CD4-positive, CD25-positive, alpha-beta regulatory T cell (primary cell): ENCODE results near the gene ZSWIM4. TPM values are rescaled to one million over a fixed set of nuclear protein-coding genes. Genes with fewer than 3 reads are reported as not detected.

Experiments
- ATAC-seq, 2 donors: fragments of 150-1000 bp; cut with Tn5 transposase; one replicate each; pipeline ENCODE4 v1.10.0; 2021; ENCODE audit warnings: low read depth in 2 of 2, moderate number of reproducible peaks in 2 of 2, moderate library complexity in 1 of 2
- DNase-seq, 3 donors: peaks; one replicate each; pipeline versions ENCODE4 v3.0.0 to v3.0.0-alpha.2; 2012 to 2022; ENCODE audit warnings: mixed read lengths in 1 of 3
- H3K27ac ChIP-seq: one replicate; pipeline ENCODE4 v1.7.0; 2013; ENCODE audit warnings: mild to moderate bottlenecking, low read length; ENCODE audit not compliant: insufficient read depth, poor library complexity, severe bottlenecking
- H3K27me3 ChIP-seq: one replicate; pipeline ENCODE4 v1.7.0; 2013; ENCODE audit warnings: low read length; ENCODE audit not compliant: control insufficient read depth, insufficient read depth
- H3K36me3 ChIP-seq: one replicate; pipeline ENCODE4 v1.7.0; 2013; ENCODE audit warnings: mild to moderate bottlenecking, low read length, moderate library complexity; ENCODE audit not compliant: control insufficient read depth, insufficient read depth
- H3K4me1 ChIP-seq: 2 replicates; pipeline ENCODE4 v1.7.0; 2013; ENCODE audit warnings: mild to moderate bottlenecking, low read length; ENCODE audit not compliant: insufficient read depth, control insufficient read depth, poor library complexity, severe bottlenecking
- H3K4me3 ChIP-seq: one replicate; pipeline ENCODE4 v1.7.0; 2013; ENCODE audit warnings: low read depth, mild to moderate bottlenecking, low read length, moderate library complexity
- H3K9me3 ChIP-seq, 2 experiments: 1 replicate in 1 of 2; 2 replicates in 1 of 2; pipeline ENCODE4 v1.7.0; 2013; ENCODE audit warnings: low read length in 2 of 2, mild to moderate bottlenecking in 1 of 2, moderate library complexity in 1 of 2; ENCODE audit not compliant: control insufficient read depth in 2 of 2
- H3K27ac Mint-ChIP-seq, 3 donors: one replicate each; pipeline ENCODE4 v1.8.0; 2020 to 2022; ENCODE audit warnings: mild to moderate bottlenecking in 3 of 3, mixed read lengths in 3 of 3, moderate library complexity in 2 of 3
- H3K27me3 Mint-ChIP-seq: one replicate; pipeline ENCODE4 v1.8.0; 2022; ENCODE audit warnings: mild to moderate bottlenecking, mixed read lengths
- H3K36me3 Mint-ChIP-seq: one replicate; pipeline ENCODE4 v1.8.0; 2020; ENCODE audit warnings: mixed read lengths
- H3K4me1 Mint-ChIP-seq, 4 donors: one replicate each; pipeline ENCODE4 v1.8.0; 2020 to 2022; ENCODE audit warnings: mixed read lengths in 4 of 4, mild to moderate bottlenecking in 1 of 4
- H3K4me3 Mint-ChIP-seq, 4 donors: one replicate each; pipeline ENCODE4 v1.8.0; 2020 to 2022; ENCODE audit warnings: mild to moderate bottlenecking in 4 of 4, mixed read lengths in 4 of 4, moderate library complexity in 3 of 4
- H3K9me3 Mint-ChIP-seq, 7 donors: one replicate each; pipeline ENCODE4 v1.8.0; 2020 to 2022; ENCODE audit warnings: mixed read lengths in 7 of 7, mild to moderate bottlenecking in 3 of 7, moderate library complexity in 2 of 7
- polyA plus RNA-seq, 4 donors: library from polyadenylated mRNA; unstranded; fragments of 300-500 nt; fragmentation: Illumina TruSeq; gene quantifications; one replicate each; pipeline ENCODE4 v1.2.3, GENCODE V29; 2021
- total RNA-seq: library from RNA; stranded (reverse); gene quantifications from one replicate; pipeline ENCODE4 v1.2.3, GENCODE V29; 2022

The ZSWIM4 gene
- total and polyA plus RNA-seq, 5 donors from 2014 or later = 0.46 to 4.5 (median 0.58) TPM

GRCh38 chr19:13846557-13847406 is 51.5 kb downstream of the ZSWIM4 start:
- ATAC-seq (peak; percentile 76), DNase-seq (peak; percentile 93 to 99 (median 97))
- H3K27ac ChIP-seq = peak overlapping the region; percentile 99
- peaks cover 68% of the 10 kb centered on the region for H3K4me1 ChIP-seq
- Mint-ChIP-seq H3K4me3 (peak overlapping the region; percentile 89 to 95 (median 93)), H3K4me1 (peaks cover 5 to 66% (median 29%) of the 10 kb centered on the region in 4 donors), H3K36me3 (no peaks in the 10 kb centered on the region), H3K9me3 (peaks cover 0 to 4% (median 0%) of the 10 kb centered on the region in 7 donors), H3K27ac (peak overlapping the region; percentile 97 to 100 (median 100)), H3K27me3 (peaks cover 11% of the 10 kb centered on the region)
- no peaks in the 10 kb centered on the region for H3K9me3 ChIP-seq
- peak overlapping the region; percentile 59 for H3K4me3 ChIP-seq
- H3K36me3 ChIP-seq = no peaks in the 10 kb centered on the region
- H3K27me3 ChIP-seq = no peaks in the 10 kb centered on the region

- ATAC-seq = peak; percentile 6 to 10
These were observed 52.4 kb downstream of the ZSWIM4 start for GRCh38 chr19:13847407-13848339.

GRCh38 chr19:13848340-13848677 is 53.1 kb downstream of the ZSWIM4 start:
- Mint-ChIP-seq H3K4me1 (peaks cover 5 to 58% (median 27%) of the 10 kb centered on the region in 4 donors), H3K27ac (peak overlapping the region; percentile 60 to 100 (median 95)), H3K36me3 (no peaks in the 10 kb centered on the region), H3K9me3 (no peaks in the 10 kb centered on the region), H3K4me3 (peak overlapping the region; percentile 53 to 77 (median 65)), H3K27me3 (peaks cover 11% of the 10 kb centered on the region)
- Histone ChIP-seq H3K9me3 (no peaks in the 10 kb centered on the region), H3K4me3 (no peak overlapping the region), H3K36me3 (no peaks in the 10 kb centered on the region), H3K27ac (peak overlapping the region; percentile 99), H3K27me3 (no peaks in the 10 kb centered on the region), H3K4me1 (peaks cover 61% of the 10 kb centered on the region)
- no peak for DNase-seq
- ATAC-seq = no peak

More at GRCh38 chr19:13847407-13848339, 52.4 kb downstream of the ZSWIM4 start:
- H3K4me1 ChIP-seq = peaks cover 66% of the 10 kb centered on the region
- H3K9me3 ChIP-seq = no peaks in the 10 kb centered on the region
- no peaks in the 10 kb centered on the region for H3K27me3 ChIP-seq
- peak overlapping the region; percentile 99 for H3K27ac ChIP-seq
- H3K9me3 Mint-ChIP-seq = no peaks in the 10 kb centered on the region
- DNase-seq = peak; percentile 78 to 84 (median 79)
- peak overlapping the region; percentile 89 to 95 (median 93) for H3K4me3 Mint-ChIP-seq
- no peaks in the 10 kb centered on the region for H3K36me3 Mint-ChIP-seq
- peak overlapping the region; percentile 97 to 100 (median 100) for H3K27ac Mint-ChIP-seq
- peaks cover 5 to 62% (median 27%) of the 10 kb centered on the region in 4 donors for H3K4me1 Mint-ChIP-seq
- peaks cover 11% of the 10 kb centered on the region for H3K27me3 Mint-ChIP-seq
- peak overlapping the region; percentile 48 for H3K4me3 ChIP-seq
- H3K36me3 ChIP-seq = no peaks in the 10 kb centered on the region

DNA sequence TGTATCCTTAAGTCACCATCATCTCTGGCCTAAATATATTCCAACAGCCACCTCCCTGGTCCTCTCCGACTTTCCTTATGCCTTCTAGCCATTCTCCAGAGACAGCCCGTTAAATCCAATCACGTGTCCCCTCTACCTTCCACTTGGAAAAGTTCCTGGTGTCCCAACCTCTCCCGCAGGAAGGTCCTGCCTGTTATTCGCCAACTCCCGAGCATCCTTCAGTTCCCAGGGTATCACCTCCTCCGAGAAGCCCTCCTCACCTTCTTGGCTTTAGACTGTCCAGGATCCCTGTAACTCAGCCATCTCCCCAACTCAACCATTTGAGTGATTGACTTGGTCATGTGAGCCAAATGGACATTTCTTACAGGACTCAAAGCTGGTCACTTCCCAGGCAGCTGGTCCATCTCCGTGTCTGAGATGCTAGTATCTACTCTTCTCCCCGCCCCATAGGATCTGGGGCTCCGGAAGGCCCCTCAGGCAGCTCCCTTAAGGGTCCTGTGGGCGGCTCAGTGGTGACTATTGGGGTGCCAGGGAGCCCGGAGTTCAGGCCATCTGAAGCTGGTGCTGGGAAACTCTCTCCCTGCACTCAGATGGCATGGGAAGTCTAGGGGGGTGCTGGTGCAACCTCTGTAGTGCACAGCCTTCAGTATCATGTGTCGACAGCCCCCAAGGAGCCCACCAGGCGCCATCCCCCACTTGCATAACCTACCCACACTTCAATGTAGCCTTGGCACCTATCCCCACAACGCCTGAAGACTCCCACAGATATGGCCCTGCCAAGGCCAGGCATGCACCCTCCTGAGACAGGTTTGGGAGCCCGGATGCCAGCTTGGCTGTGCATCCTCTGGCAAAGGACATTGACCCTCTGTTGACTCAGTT is 53.8 kb downstream of the ZSWIM4 start:
- Histone ChIP-seq H3K9me3 (no peaks in the 10 kb centered on the region), H3K4me1 (peaks cover 53% of the 10 kb centered on the region), H3K27ac (peak overlapping the region; percentile 99), H3K4me3 (no peak overlapping the region), H3K36me3 (no peaks in the 10 kb centered on the region), H3K27me3 (no peaks in the 10 kb centered on the region)
- peak overlapping the region; percentile 77 to 95 (median 94) for H3K27ac Mint-ChIP-seq
- H3K4me3 Mint-ChIP-seq = peak overlapping the region; percentile 21 to 77 (median 62)
- DNase-seq = no peak
- no peak for ATAC-seq
- no peaks in the 10 kb centered on the region for H3K9me3 Mint-ChIP-seq
- H3K27me3 Mint-ChIP-seq = peaks cover 11% of the 10 kb centered on the region
- H3K36me3 Mint-ChIP-seq = no peaks in the 10 kb centered on the region
- peaks cover 5 to 53% (median 27%) of the 10 kb centered on the region in 4 donors for H3K4me1 Mint-ChIP-seq

DNA sequence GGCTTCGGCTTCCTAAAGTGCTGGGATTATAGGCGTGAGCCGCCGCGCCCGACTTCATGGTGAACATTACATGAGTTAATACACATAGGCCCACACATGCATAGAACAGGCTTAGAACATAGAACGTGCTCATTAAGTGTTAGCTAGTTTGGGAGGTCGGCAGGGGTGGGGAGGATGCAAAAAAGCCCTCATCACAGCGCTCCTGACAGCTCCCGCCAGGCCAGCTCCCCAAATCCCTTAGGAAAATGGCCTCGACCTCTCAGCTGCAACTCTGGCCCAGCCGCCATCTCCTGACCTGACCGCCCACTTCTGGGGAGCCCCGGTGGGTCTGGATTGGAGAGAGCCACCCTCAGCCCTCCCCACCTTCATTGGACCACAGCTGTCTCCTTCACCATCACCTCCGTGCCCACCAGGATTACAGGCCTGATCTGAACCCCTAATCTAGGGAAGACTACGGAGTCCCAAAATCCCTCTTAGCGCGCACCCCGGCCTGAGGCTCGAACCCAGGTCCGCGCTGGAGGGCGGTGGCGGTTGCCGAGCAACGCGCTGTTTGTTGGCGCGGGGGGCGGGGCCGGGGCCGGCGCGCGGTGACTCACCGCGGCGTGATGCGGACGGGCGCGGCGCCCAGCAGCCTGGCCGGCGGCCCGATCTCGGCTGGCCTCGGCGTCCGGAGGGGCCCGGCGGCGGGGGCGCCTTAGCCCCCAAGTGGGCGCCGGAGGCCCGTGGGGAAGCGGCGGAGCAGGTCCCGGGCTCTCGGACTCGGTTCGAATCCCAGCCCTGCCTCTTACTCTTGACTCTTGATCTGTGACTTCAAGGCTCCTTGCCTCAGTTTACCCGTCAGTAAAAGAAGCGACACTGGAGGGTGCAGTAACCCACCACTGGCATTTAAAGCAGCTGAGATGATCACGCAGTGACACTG is 55.0 kb downstream of the ZSWIM4 start:
- Histone ChIP-seq H3K4me3 (peak overlapping the region; percentile 32), H3K27ac (peak overlapping the region; percentile 74), H3K36me3 (no peaks in the 10 kb centered on the region), H3K9me3 (no peaks in the 10 kb centered on the region), H3K27me3 (no peaks in the 10 kb centered on the region), H3K4me1 (peaks cover 41% of the 10 kb centered on the region)
- ATAC-seq (peak in 1 of 2 donors; percentile 3), DNase-seq (peak; percentile 48 to 61 (median 57))
- Mint-ChIP-seq H3K36me3 (no peaks in the 10 kb centered on the region), H3K9me3 (no peaks in the 10 kb centered on the region), H3K27me3 (peaks cover 11% of the 10 kb centered on the region), H3K4me3 (peak overlapping the region; percentile 29 to 85 (median 68)), H3K4me1 (peaks cover 5 to 40% (median 24%) of the 10 kb centered on the region in 4 donors), H3K27ac (peak overlapping the region; percentile 94 to 97 (median 95))

- Mint-ChIP-seq H3K27me3 (peaks cover 7% of the 10 kb centered on the region), H3K9me3 (no peaks in the 10 kb centered on the region), H3K36me3 (no peaks in the 10 kb centered on the region), H3K27ac (peak overlapping the region; percentile 94 to 97 (median 95)), H3K4me1 (peaks cover 5 to 33% (median 17%) of the 10 kb centered on the region in 4 donors), H3K4me3 (peak overlapping the region; percentile 29 to 85 (median 68))
- H3K9me3 ChIP-seq = no peaks in the 10 kb centered on the region
- H3K4me3 ChIP-seq = peak overlapping the region; percentile 32
- peaks cover 35% of the 10 kb centered on the region for H3K4me1 ChIP-seq
- no peaks in the 10 kb centered on the region for H3K36me3 ChIP-seq
- ATAC-seq = peak; percentile 21 to 28
- peak; percentile 22 to 63 (median 32) for DNase-seq
- H3K27me3 ChIP-seq = no peaks in the 10 kb centered on the region
- H3K27ac ChIP-seq = peak overlapping the region; percentile 74
These were observed 55.9 kb downstream of the ZSWIM4 start for GRCh38 chr19:13850910-13851733.
